GM18499 (cell line): ENCODE results near the gene IGDCC3.

ENCODE experiments used
- ATAC-seq: cut with Tn5 transposase; IDR thresholded peaks from one replicate; pipeline ENCODE4 v1.9.1; 2021; ENCODE audit warnings: moderate number of reproducible peaks; ENCODE audit not compliant: insufficient read depth, unreplicated experiment

The IGDCC3 gene

GRCh38 chr15:65377976-65378366, at the start of gene IGDCC3:
IGDCC3 (minus strand) TSS chr15:65378002; CDS start chr15:65377788, 214 bp downstream.
- no peak for ATAC-seq

- no peak for ATAC-seq
These were observed 48.5 kb upstream of the IGDCC3 start for GRCh38 chr15:65426216-65426853.

GRCh38 chr15:65424683-65425082, 46.9 kb upstream of the IGDCC3 start:
- ATAC-seq, result no peak

DNA sequence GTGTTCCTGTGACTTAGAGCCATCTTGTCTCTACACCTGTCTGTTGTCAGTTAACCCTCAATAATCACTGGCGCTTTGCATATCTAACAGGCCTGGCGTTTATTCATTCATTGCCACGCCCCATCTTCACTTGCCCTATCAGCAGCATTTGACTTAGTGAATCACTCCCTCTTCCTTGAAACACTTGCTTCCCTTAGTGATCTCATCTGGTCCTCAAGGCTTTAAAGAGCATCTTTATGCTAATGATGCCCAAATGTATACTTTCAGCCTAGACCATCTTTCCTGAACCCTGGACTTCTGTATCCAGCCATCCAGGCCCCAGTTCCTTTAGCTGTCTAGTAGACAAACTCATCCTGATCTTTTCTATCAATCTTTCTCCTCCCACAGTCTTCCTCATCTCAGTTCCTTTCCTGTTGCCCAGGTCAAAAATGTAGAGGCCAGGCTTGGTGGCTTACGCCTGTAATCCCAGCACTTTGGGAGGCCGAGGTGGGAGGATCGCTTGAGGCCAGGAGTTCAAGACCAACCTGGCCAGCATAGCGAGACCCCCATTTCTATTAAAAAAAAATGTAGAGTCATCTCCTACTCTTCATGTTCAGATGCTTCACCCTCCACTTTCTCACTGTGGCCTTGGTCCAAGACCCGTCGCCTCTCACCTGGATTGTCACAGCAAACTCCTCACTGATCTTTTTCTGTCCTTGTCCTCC, 46.3 kb upstream of the IGDCC3 start:
- ATAC-seq, result no peak

DNA sequence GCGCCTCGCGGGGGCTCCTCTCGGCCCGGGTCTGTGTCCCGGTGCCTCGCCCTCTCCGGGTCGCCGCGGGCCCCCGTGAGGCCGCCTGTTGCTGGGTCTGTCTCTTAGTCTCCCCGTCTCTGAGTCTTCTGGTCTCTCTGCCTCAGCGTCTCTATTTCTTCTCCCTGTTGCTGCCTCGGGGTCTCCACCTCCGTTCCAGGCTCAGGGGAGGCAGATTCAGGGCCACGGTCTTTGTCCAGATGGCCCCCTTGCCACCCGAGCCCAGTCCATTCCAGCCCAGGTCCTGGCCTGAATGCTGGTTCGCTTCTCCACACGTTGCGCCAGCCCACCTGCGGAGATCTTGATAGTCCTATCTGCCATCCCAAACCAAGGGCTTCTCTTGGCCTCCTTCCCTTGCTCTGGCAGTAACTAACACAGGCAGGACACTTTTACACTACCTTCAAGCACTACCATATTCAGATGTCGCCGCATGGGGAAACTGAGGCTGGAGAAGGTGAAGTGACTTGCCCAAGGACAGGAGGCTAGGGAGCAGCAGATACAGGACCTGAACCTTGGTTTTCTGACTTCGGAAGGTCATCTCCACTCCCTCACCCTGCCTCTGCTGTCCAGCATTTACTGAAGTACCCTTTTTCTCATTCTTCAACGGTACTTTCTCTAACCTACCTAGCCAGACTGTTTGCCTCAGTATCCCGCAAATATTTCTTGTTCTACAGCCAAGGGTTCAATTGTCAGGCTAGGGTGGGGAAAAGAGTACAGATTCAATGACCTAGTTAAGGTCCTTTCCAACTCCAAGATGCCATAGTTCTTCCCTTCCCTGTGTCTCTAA, 45.6 kb upstream of the IGDCC3 start:
- no peak for ATAC-seq

DNA sequence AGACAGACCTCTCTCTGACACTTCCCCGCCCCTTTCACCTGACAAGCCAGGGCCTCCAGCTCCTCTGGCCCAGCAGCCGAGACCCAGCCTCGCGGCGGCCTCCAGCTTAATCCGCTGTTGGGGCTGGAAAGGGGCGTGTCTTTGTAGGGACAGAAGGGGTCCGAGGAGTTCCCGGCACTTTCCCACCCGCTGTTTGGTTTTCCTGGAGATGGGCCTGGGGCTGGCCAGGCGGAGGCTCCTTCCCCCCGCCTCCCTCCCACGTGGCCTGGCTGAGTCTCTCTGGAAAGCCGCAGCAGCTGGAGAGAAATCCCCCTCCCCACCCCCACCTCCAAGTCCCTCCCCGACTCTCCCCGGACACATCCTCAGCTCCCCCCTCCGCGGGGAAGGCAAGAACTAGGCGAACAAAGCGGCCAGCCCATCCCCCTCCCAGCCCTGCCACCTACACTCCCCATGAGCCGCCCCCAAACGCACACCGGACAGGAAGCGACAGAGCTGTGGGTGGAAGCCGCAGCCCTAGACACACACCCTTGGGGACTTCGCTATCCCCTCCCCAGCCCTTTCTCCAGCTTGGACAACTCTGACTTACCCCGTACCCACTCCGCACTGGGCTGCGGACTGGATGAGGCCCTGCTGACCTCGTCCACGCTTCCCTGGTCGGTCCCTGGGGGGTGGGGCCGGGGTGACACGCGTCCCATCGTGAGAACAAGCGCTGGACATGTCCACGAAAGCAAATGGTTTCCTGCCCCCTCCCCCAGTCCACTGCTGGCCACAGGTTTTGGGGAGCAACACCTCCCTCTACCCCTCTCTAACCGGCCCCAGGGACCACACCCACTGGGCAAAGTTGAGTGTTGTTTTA, 43.8 kb upstream of the IGDCC3 start:
- ATAC-seq, result no peak

DNA sequence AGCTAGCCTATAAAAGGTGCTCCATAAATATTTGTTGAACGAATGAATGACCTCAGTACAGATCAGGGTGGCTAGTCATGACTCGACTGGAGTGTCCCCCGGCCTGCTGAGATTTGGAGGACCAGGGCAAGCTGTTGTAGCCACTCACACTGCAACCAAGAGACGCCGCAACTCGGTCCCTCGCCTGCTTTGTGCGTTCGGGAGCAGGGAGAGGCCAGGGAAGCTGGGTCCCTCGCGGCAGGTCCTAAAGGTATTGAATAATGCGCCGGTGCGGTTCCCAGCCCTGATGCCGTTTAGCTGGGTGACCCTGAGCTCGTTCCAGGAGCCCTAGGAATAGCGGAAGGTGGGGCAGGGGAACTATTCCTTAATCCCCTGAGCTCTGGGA, 43.2 kb upstream of the IGDCC3 start:
- ATAC-seq, result no peak

DNA sequence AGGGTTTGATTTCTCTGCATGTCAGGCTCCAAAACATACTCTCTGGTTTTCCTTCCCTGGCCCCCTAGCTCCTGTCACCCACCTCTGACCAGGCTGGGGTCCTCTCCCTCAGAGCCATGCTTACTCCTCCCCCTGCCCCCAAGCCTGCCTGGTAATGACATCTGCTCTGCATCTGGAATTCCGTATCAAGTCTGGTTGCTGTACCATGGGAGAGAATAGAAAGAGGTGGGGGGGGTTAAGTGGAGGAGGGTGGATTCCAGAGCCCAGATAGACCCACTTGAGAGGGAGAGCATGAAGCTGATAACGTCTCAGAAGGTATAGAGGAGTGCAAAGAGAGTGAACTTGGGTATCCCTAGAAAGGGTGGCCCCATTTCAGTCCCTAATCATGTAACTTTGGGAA, 40.8 kb upstream of the IGDCC3 start:
- ATAC-seq, result no peak

DNA sequence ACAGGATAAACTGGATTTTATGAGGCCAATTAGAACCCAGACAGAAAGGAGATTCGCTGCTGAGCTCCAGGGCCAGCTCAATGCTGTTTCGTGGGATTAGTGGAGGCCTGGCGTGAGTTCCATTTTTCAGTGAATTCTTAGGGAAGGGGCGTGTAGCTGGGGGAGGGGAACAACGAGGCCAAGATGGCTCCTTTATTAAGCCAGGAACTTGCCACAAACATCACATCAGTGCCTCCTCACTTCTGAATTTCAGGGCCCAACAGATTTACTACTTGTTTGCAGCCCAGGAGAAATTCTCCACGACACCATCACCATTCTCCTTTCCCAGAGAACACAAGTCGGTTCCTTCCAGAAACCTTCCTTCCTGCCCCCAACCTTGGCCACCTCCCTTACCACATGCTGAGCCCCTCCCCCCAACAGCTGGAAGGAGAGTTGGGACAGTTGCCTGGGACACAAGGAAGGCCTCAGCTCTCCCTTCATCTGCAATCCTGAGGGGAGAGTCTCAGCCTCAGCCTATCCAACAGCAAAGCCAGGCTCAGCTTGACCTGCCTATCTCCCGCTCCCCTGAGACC, 39.1 kb upstream of the IGDCC3 start:
- ATAC-seq, result no peak

DNA sequence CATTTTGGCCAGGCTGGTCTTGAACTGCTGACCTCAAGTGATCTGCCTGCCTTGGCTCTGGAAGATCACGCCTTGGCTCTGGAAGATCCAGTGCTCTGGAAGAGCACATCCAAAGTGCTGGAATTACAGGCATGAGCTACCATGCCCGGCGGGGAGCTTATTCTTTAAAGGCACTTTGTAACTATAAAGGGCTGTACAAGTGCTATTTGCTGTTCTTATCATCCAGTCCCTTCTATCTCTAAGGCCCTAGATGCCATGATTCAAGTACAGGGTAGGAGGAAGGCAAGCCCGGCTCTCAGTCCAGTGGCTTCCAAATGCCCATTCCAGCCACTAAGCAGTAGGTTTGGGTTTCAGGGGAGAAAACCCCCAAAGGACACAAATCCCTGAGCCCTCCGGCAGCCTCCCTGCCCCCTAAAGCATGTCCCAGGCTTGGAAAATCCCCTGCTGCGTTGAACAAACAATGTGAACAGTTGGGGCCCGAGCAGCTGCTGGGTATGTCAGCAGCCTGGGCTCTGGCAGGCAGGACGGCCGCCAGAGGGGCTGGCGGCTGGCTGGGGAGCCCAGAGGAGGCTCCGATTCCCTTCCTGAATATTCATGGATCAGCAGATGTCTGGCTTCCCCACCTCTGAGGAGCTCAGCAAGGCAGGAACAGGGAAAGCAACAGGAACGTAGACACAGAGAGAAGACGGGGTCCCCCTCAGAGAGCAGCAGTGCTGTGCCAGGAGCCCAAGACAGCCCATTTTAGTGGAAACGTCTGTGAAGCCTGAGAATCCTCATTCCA, 37.2 kb upstream of the IGDCC3 start:
- no peak for ATAC-seq

GRCh38 chr15:65413760-65414144, 36.0 kb upstream of the IGDCC3 start:
- ATAC-seq, result no peak

DNA sequence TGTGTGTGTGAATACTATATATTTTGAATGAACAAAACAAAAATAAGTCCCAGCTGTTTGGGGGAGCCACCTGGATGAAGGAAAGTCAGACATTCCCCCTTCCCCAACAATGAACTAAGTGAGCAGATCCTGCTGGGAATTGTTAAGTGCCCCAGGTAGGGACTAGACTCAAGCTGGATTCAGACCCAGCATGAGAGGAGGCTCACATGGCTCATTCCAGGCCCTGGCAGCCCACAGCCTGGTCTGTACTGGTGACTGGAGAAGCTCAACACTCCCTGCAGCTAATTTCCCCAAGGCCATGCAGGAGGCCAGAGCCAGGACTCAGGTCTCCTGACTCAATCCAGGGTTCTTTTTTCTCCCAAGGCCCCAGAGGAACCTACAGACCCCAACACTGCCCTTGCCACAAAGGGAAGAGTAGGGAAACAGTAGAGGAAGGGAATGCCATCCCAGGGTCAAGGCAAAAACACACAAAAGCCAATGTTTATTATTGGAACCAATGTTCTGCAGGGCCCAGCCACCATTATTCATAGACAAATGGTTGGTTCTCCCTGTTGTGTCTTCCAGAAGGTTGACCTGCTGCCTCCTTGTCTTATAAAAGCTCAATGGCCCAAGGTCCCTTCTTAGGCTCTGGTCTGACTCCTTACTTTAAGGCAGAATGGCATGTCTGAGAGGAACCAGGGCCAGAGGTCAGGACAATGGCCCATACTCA, 35.4 kb upstream of the IGDCC3 start:
- ATAC-seq, result no peak

DNA sequence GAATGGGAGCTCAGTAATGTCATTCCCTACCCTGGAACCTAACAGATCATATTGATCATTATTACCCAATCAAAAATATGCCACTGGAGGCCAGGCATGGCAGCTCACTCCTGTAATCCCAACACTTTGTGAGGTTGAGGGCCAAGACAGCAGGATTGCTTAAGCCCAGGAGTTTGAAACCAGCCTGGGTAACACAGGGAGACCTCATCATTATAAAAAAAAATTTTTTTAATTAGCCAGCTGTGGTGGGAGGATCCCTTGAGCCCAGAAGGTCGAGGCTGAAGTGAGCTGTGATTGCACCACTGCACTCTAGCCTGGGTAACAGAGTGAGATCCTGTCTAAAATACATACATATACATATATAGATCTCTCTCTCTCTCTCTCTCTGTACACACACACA, 34.8 kb upstream of the IGDCC3 start:
- no peak for ATAC-seq

GRCh38 chr15:65411465-65412071, 33.8 kb upstream of the IGDCC3 start:
- no peak for ATAC-seq

DNA sequence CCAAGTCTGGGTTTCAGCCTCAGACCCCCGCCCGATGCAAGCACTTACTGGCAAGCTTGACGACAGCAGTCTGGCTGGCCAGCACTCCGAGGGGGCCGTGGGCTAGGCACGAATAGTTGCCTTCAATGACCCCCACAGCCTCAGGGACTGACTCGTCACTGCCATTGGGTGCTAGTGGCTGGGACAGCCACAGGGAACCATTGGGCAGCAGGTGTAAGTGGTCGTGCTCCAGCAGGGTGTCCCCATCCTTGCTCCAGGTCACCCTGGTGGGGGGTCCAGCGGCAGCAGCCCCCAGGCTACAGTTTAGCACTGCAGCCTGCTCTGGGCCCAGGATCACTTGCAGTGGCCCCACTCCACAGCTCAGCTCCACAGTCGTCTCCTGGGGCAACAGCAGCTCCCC, 33.2 kb upstream of the IGDCC3 start:
- ATAC-seq, result no peak

GRCh38 chr15:65410036-65410435, 32.2 kb upstream of the IGDCC3 start:
- ATAC-seq, result no peak

DNA sequence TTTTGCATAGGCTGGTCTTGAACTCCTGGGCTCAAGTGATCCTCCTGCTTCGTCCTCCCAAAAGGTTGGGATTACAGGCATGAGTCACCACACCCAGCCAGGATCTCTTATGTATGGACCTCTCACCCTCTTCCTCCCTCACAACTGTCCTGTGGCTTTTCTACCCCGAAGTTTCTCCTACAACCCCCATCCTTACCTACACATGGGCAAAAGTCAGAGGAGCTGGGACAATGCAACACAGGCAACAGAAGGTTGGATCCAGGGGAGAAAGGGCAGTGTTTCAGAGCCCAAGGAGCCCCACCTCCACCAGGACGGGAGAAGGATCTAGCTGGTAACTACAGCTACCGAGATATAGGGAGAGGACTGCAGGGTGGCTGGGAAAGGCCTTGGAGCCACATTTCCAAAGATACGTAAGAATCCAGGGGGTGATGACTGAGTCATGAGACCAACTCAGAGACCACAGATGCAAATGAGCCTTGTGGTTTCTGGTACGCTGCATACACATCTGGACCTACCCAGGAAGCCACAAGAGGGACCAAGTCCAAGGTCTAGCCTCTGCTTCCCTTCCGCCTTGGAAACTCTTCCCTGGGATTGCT, 31.3 kb upstream of the IGDCC3 start:
- ATAC-seq, result no peak
